ENCODE measurements around the gene C16orf74.

C16orf74 gene

GRCh38 chr16:85781695-85782370 lies 30.9 kb upstream of the C16orf74 start:
- Histone ChIP-seq H3K9me3 (no peaks in the 10 kb centered on the region), H3K4me1 (ENCODE audit: control insufficient read depth in 1 of 2, insufficient read depth in 1 of 2, low read depth in 1 of 2, low read length in 1 of 2) (peaks cover 40 to 44% of the 10 kb centered on the region in 2 experiments), H3K27ac (peak overlapping the region; percentile 89), H3K27me3 (no peaks in the 10 kb centered on the region), H3K36me3 (peaks cover 50% of the 10 kb centered on the region), H3K4me3 (ENCODE audit: low read depth in 1 of 2, low read length in 1 of 2) (peak overlapping the region; percentile 51 to 57)
- TF ChIP-seq, protein P1, sequence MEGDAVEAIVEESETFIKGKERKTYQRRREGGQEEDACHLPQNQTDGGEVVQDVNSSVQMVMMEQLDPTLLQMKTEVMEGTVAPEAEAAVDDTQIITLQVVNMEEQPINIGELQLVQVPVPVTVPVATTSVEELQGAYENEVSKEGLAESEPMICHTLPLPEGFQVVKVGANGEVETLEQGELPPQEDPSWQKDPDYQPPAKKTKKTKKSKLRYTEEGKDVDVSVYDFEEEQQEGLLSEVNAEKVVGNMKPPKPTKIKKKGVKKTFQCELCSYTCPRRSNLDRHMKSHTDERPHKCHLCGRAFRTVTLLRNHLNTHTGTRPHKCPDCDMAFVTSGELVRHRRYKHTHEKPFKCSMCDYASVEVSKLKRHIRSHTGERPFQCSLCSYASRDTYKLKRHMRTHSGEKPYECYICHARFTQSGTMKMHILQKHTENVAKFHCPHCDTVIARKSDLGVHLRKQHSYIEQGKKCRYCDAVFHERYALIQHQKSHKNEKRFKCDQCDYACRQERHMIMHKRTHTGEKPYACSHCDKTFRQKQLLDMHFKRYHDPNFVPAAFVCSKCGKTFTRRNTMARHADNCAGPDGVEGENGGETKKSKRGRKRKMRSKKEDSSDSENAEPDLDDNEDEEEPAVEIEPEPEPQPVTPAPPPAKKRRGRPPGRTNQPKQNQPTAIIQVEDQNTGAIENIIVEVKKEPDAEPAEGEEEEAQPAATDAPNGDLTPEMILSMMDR (IDR thresholded peaks at IDR 0.05), result no peak

- H3K4me3 ChIP-seq (ENCODE audit: low read depth in 1 of 2, low read length in 1 of 2), result peak overlapping the region in 1 of 2 experiments; percentile 51
- H3K4me1 ChIP-seq (ENCODE audit: control insufficient read depth in 1 of 2, insufficient read depth in 1 of 2, low read depth in 1 of 2, low read length in 1 of 2), result peaks cover 40 to 44% of the 10 kb centered on the region in 2 experiments
- H3K9me3 ChIP-seq, result no peaks in the 10 kb centered on the region
- peak overlapping the region; percentile 89 for H3K27ac ChIP-seq
- peaks cover 47% of the 10 kb centered on the region for H3K36me3 ChIP-seq
- TF ChIP-seq, protein P1 (IDR thresholded peaks at IDR 0.05), result no peak
- H3K27me3 ChIP-seq, result no peaks in the 10 kb centered on the region
Measured at GRCh38 chr16:85781156-85781555, 30.3 kb upstream of the C16orf74 start.

DNA sequence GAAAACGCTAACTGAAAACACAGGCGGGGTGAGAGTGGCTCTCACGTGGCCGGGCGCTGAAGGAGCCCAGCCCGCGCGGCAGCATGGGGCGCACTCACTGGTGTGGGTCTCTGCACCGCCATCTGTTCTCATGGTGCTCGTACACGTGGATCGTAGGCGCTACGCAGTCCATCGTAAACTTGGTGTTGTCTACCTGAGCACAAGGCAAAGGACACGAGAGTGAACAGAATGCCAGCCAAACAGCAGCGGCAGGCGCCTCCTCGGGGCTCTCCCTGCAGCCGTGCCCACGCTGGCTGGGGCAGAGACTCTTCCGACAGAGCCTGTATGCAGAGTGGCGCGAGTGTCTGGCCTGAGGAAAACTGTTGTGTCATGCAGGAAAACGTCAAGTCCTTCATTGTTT lies 29.4 kb upstream of the C16orf74 start:
- TF ChIP-seq, protein P1 (IDR thresholded peaks at IDR 0.05), result no peak
- peaks cover 43% of the 10 kb centered on the region for H3K36me3 ChIP-seq
- peak overlapping the region; percentile 89 for H3K27ac ChIP-seq
- peaks cover 40 to 44% of the 10 kb centered on the region in 2 experiments for H3K4me1 ChIP-seq (ENCODE audit: control insufficient read depth in 1 of 2, insufficient read depth in 1 of 2, low read depth in 1 of 2, low read length in 1 of 2)
- no peak overlapping the region for H3K4me3 ChIP-seq (ENCODE audit: low read depth in 1 of 2, low read length in 1 of 2)
- no peaks in the 10 kb centered on the region for H3K9me3 ChIP-seq
- H3K27me3 ChIP-seq, result no peaks in the 10 kb centered on the region

DNA sequence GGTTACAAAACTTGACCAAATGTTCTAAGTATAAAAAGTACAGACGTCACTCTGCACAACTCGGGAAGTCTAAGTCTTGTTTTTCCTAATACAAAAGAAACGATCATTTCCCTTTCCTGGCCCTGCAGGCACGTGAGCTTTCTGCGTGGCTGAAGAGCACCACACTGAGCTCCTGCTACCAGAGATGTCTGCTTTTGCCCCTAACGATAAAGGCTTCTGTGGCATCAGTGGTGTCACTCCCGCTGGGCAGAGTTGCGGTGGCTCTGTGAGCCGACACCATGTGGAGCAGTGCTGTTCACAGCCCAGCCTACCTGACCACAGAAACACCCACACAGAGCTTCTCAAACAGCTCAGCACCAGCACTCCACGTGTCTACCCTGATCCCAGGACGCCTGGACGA lies 28.0 kb upstream of the C16orf74 start:
- no peaks in the 10 kb centered on the region for H3K27me3 ChIP-seq
- peaks cover 40 to 44% of the 10 kb centered on the region in 2 experiments for H3K4me1 ChIP-seq (ENCODE audit: control insufficient read depth in 1 of 2, insufficient read depth in 1 of 2, low read depth in 1 of 2, low read length in 1 of 2)
- TF ChIP-seq, protein P1 (IDR thresholded peaks at IDR 0.05), result no peak
- H3K27ac ChIP-seq, result peak overlapping the region; percentile 38
- no peaks in the 10 kb centered on the region for H3K9me3 ChIP-seq
- H3K4me3 ChIP-seq (ENCODE audit: low read depth in 1 of 2, low read length in 1 of 2), result no peak overlapping the region
- H3K36me3 ChIP-seq, result peaks cover 47% of the 10 kb centered on the region

GRCh38 chr16:85777583-85778310 lies 26.9 kb upstream of the C16orf74 start:
- H3K9me3 ChIP-seq, result no peaks in the 10 kb centered on the region
- H3K4me3 ChIP-seq (ENCODE audit: low read depth in 1 of 2, low read length in 1 of 2), result no peak overlapping the region
- TF ChIP-seq, protein P1 (IDR thresholded peaks at IDR 0.05), result no peak
- peaks cover 47% of the 10 kb centered on the region for H3K36me3 ChIP-seq
- H3K4me1 ChIP-seq (ENCODE audit: control insufficient read depth in 1 of 2, insufficient read depth in 1 of 2, low read depth in 1 of 2, low read length in 1 of 2), result peaks cover 31 to 35% of the 10 kb centered on the region in 2 experiments
- no peaks in the 10 kb centered on the region for H3K27me3 ChIP-seq
- H3K27ac ChIP-seq, result no peak overlapping the region

Measured in neutrophil (primary cell).